ENCODE measurements around the gene NTHL1.
A peak's percentile ranks its signal among the peaks of the same experiment; 100 is the strongest.
"Not testable (repeated sequence)": the region's sequence is repeated elsewhere in the genome, so short reads cannot be mapped to it uniquely, and the experiment has no call there.

NTHL1 gene

DNA sequence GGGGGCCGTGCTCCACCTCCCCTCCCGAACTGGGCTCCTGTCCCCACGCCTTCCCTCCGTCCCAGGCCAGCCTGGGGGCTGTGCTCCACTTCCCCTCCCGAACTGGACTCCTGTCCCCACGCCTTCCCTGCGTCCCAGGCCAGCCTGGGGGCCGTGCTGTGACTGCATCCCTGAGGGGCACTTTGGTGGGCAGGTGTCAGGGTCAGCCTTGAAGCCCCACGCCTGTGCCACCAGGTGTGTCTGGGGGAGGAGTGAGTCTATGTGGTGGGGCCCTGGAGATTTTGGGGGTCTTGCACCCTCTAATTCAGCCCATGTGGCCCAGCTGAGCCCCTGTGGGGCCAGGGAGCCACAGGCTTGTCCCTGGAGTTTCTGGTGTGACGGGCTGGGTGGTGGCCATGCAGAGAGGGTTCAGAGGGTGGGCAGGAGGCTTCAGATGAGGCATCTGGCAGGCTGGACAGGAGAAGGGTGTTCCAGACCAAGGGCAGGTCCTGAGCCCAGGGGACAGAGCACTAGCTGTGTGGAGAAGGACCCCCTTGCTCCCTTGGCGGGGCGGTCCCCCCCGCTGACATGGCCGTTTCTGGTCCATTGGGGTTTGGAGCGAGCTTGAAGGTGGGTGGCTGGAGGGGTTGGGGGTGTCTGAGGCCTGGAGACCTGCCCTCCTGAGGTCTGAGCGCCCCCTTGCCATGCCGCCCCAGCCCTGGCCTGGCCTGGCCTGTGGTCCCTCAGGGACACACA, 12.8 kb downstream of the NTHL1 start:
- H3K9me3 Mint-ChIP-seq, result no peaks in the 10 kb centered on the region
- no peak overlapping the region for H3K27ac Mint-ChIP-seq
- H3K36me3 Mint-ChIP-seq (ENCODE audit: low read depth), result no peaks in the 10 kb centered on the region
- no peaks in the 10 kb centered on the region for H3K4me1 Mint-ChIP-seq (ENCODE audit: low read depth)
- no peaks in the 10 kb centered on the region for H3K27me3 Mint-ChIP-seq
- H3K4me3 Mint-ChIP-seq, result no peak overlapping the region

- not testable (repeated sequence) for H3K9me3 Mint-ChIP-seq; H3K27me3 Mint-ChIP-seq; H3K4me3 Mint-ChIP-seq; H3K27ac Mint-ChIP-seq; H3K36me3 Mint-ChIP-seq (ENCODE audit: low read depth); H3K4me1 Mint-ChIP-seq (ENCODE audit: low read depth)
Observed at GRCh38 chr16:2033909-2034695, 13.5 kb downstream of the NTHL1 start.

GRCh38 chr16:2033057-2033908, 14.4 kb downstream of the NTHL1 start:
- Mint-ChIP-seq H3K36me3 (ENCODE audit: low read depth) (no peaks in the 10 kb centered on the region), H3K4me1 (ENCODE audit: low read depth) (no peaks in the 10 kb centered on the region), H3K27me3 (peaks cover 1% of the 10 kb centered on the region), H3K9me3 (no peaks in the 10 kb centered on the region), H3K27ac (no peak overlapping the region), H3K4me3 (no peak overlapping the region)

DNA sequence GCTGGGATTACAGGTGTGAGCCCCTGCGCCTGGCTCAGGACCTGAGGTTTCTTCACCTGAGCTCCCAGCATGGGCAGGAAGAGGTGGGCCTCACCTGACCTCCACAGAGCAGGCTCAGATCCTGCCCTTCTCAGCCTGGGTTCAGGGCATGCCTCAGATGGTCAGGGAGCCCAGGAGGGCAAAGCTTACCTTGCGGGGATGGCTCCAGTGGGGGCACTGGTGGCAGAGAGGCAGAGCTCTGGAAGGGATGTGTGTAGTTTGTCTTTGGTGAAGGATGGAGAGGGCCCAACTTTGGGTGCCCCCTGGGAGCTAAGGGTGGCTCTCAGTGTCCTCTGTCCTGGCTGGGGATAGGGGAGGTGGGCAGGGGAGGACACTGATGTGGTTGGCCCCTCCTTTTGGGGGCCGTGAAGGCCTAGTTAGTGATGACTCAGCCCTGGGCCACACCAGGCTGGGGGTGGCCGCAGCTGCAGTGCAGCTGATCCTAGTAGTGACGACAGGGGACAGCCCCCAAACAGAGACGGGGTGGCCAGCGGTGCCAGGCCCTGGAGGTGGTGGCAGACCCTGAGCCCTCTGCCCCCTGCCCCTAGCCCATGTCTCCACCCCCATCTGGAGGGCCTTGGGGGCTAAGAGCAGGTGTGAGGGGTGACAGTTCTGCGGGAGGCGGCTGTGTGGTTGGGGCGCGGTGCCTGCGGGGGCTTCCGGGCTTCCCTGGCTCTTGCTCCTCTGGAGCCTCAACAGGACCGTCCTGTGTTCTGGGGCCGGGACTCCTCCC, 15.2 kb downstream of the NTHL1 start:
- no peaks in the 10 kb centered on the region for H3K9me3 Mint-ChIP-seq
- H3K27ac Mint-ChIP-seq, result no peak overlapping the region
- peaks cover 2% of the 10 kb centered on the region for H3K4me1 Mint-ChIP-seq (ENCODE audit: low read depth)
- no peak overlapping the region for H3K4me3 Mint-ChIP-seq
- H3K36me3 Mint-ChIP-seq (ENCODE audit: low read depth), result no peaks in the 10 kb centered on the region
- H3K27me3 Mint-ChIP-seq, result peaks cover 7% of the 10 kb centered on the region

DNA sequence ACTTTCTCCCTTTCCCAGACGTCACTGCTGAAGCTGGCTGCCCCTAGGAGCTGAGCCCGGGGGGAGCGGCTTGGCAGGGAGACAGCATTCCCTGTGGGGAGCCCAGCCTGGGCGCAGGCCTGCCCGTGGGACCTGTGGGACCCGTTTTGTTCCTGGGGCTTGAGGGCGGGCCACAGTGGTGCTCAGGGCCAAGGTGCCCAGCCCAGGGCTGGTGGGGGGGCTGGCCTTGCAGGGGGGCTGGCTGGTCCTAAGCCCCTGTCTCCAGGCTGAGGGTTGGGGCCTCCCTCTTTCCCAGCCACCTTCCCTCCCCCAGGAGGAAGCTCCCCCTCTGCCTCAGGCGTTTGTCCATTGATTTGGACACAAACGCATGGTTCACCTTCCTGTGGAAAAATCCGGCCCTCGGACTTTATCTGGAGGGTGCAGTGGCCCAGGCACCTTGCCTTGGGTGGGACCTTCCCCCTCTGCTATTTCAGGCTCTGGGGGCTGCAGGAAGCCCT, 16.5 kb downstream of the NTHL1 start:
- Mint-ChIP-seq H3K4me1 (ENCODE audit: low read depth) (peaks cover 3% of the 10 kb centered on the region), H3K4me3 (no peak overlapping the region), H3K27me3 (peaks cover 9% of the 10 kb centered on the region), H3K27ac (no peak overlapping the region), H3K9me3 (no peaks in the 10 kb centered on the region), H3K36me3 (ENCODE audit: low read depth) (no peaks in the 10 kb centered on the region)

GRCh38 chr16:2030036-2030435, 17.6 kb downstream of the NTHL1 start:
- peaks cover 13% of the 10 kb centered on the region for H3K27me3 Mint-ChIP-seq

GRCh38 chr16:2029350-2029749, 18.3 kb downstream of the NTHL1 start:
- Mint-ChIP-seq H3K27me3 (peaks cover 14% of the 10 kb centered on the region), H3K27ac (no peak overlapping the region), H3K4me3 (no peak overlapping the region), H3K4me1 (ENCODE audit: low read depth) (peaks cover 4% of the 10 kb centered on the region), H3K9me3 (no peaks in the 10 kb centered on the region), H3K36me3 (ENCODE audit: low read depth) (no peaks in the 10 kb centered on the region)

More at GRCh38 chr16:2030036-2030435, 17.6 kb downstream of the NTHL1 start:
- peaks cover 3% of the 10 kb centered on the region for H3K4me1 Mint-ChIP-seq (ENCODE audit: low read depth)
- H3K36me3 Mint-ChIP-seq (ENCODE audit: low read depth), result no peaks in the 10 kb centered on the region
- H3K9me3 Mint-ChIP-seq, result no peaks in the 10 kb centered on the region
- no peak overlapping the region for H3K4me3 Mint-ChIP-seq
- no peak overlapping the region for H3K27ac Mint-ChIP-seq

DNA sequence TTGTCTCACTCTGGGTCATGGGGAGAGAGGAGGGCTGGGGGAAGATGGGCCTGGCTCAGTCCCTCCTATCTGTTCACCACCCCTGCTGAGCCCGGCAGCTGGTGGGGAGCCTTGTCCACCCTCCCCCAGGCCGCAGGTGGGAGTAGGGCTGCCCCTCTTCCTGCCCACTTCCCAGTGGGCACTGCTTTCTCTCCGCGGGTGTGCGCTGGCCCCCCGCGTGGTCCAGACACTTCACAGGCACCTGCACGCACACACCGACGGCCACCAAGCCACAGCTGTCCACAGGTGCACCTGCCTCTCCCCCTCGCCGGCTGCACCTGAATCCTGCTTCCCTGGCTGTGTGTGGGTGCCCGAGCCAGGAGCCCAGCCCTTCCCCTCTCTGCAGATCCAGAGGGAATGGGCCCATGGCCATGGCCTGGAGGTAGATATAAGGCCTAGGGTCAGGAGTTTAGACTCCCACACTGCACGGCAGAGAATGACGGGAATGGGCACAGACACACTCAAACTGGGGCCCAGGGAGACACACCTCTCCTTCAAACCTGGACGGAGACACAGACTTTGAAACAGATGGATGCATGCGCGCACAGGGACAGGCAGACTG, 18.9 kb downstream of the NTHL1 start:
- Mint-ChIP-seq H3K36me3 (ENCODE audit: low read depth) (no peaks in the 10 kb centered on the region), H3K4me3 (no peak overlapping the region), H3K4me1 (ENCODE audit: low read depth) (peaks cover 6% of the 10 kb centered on the region), H3K27me3 (peaks cover 16% of the 10 kb centered on the region), H3K9me3 (no peaks in the 10 kb centered on the region), H3K27ac (no peak overlapping the region)

DNA sequence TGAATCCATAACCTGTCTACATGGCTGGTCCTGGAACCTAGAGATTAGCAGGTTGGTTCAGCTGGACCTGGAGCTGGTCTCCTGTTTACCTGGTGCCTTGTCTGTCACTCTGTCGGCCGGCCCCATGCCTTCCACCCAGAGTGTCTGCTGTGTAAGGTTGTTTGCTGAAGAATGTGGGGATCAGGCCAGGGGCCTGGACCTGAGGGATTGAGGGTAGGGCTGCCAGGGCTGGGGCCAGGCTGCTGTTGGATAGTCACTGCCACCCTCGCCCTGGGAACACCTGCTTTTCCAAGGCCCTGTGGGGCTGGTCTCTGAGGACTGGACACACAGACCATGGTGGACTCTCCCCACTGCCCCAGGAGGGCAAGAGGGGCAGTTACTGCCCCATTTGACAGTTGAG, 19.5 kb downstream of the NTHL1 start:
- Mint-ChIP-seq H3K9me3 (no peaks in the 10 kb centered on the region), H3K27me3 (peaks cover 16% of the 10 kb centered on the region), H3K36me3 (ENCODE audit: low read depth) (no peaks in the 10 kb centered on the region), H3K4me1 (ENCODE audit: low read depth) (peaks cover 10% of the 10 kb centered on the region), H3K27ac (no peak overlapping the region), H3K4me3 (no peak overlapping the region)

DNA sequence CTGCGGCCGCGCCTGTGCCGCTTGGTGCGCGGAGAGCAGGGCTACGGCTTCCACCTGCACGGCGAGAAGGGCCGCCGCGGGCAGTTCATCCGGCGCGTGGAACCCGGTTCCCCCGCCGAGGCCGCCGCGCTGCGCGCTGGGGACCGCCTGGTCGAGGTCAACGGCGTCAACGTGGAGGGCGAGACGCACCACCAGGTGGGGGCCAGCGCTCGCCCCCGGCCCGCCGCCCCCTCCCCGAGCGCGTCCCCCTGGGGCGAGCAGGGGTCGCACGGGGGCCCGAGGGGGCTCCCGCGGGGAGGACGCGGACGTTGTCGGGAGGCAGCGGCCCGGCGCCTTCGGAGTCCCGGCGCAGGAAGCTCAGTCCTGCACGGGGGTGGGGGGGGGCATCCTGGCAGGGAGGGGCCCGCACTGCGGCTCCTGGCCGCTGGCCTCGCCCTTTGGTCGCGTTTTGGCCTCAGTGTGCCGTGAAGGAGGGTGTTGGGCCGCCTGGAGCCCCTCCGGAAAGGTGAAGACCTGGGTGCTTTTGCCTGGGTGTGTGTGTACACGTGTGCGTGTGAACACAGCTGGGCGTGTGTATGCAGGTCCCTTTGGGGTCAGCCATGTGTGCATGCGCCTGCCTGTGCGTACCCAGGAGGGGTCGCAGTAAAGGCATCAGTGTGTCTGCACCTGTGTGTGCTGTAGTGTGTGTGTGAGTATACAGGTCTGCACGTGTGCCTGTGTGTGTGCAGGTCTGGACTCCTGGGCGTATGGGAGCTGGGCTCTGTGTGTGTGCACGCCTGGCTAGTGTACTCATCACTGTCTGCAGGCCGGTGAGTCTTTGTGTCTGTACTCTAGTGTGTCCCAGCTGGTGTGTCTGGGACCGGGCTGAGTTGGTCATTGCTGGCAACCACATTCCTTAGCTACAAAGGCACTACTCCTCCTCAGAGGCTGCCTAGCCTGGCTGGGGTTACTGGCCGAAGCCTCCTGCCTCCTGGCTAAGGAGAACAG, 20.3 kb downstream of the NTHL1 start:
- no peaks in the 10 kb centered on the region for H3K36me3 Mint-ChIP-seq (ENCODE audit: low read depth)
- peak overlapping the region; percentile 57 for H3K4me3 Mint-ChIP-seq
- H3K9me3 Mint-ChIP-seq, result no peaks in the 10 kb centered on the region
- peaks cover 18% of the 10 kb centered on the region for H3K4me1 Mint-ChIP-seq (ENCODE audit: low read depth)
- peaks cover 21% of the 10 kb centered on the region for H3K27me3 Mint-ChIP-seq
- H3K27ac Mint-ChIP-seq, result no peak overlapping the region

DNA sequence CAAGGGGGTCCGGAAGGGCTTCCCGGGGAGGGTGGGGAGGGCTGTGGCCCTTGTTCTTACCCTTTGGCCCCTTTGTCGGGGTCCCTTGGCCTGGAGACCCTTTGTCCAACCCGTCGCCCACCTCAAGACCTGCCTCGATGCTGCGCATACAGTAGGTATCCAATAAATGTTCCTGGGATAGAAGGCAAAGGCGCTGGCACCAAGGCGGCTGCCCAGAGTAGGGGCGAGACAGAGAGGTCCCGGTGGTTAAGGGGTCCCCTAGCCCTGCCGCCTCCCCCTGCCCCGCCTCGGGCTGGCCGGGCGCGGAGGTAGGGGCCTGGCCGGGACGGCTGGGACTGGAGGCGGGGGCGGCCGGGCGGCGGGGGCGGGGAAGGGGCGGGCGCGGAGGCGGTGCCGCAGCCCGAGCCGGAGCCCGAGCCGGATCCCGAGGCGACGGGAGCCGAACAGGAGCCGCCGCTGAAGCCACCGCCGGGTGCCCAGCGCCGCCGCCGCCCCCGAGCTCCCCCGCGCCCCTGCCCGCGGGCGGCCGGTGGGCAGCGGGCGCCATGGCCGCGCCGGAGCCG, 21.1 kb downstream of the NTHL1 start, which contains the start of gene NHERF2:
Gene NHERF2 (plus strand): TSS at position 442 of the 563 bp plus-strand sequence. CDS start 104 bp downstream, at position 546.
- peaks cover 18% of the 10 kb centered on the region for H3K4me1 Mint-ChIP-seq (ENCODE audit: low read depth)
- H3K4me3 Mint-ChIP-seq, result peak within 1 kb of the TSS; percentile 57
- H3K27ac Mint-ChIP-seq, result no peak within 1 kb of the TSS
- no peaks in the 10 kb centered on the region for H3K36me3 Mint-ChIP-seq (ENCODE audit: low read depth)
- peaks cover 26% of the 10 kb centered on the region for H3K27me3 Mint-ChIP-seq
- H3K9me3 Mint-ChIP-seq, result no peaks in the 10 kb centered on the region

DNA sequence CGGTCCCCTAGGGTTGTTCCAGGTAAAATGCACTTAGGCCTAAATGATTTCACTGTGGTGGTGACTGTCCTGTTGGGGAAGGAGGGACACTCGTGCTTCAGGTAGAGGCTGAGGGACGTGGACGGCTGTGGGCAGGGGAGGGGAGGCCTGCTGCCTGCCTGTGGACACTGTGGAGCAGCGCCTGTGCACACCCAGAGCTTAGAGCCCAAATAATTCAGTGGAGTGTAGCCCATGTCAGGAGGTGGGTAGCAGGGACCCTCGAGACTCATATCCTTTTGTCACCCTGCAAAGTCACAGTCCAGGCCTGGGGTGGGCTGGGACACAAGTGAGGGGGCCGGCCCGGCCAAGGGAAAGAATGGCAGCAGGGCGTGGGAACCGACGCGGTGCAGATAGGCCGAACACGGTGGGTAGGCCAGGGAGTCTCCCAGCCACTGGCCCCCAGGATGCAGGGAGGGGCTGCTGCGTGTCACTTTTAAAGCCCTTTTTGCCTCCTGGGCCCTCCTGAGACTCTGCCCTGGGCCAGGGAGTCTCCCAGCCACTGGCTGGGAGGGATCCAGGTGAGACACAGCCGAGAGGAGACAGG, 21.7 kb downstream of the NTHL1 start:
- no peak overlapping the region for H3K27ac Mint-ChIP-seq
- H3K36me3 Mint-ChIP-seq (ENCODE audit: low read depth), result no peaks in the 10 kb centered on the region
- peaks cover 29% of the 10 kb centered on the region for H3K27me3 Mint-ChIP-seq
- no peaks in the 10 kb centered on the region for H3K9me3 Mint-ChIP-seq
- peaks cover 18% of the 10 kb centered on the region for H3K4me1 Mint-ChIP-seq (ENCODE audit: low read depth)
- H3K4me3 Mint-ChIP-seq, result no peak overlapping the region

Measured in stimulated activated naive CD8-positive, alpha-beta T cell treated with anti-CD3 and anti-CD28 coated beads, Interleukin-15, Interleukin-2, amounts not matched to agents 100 ng/mL and 50 ng/mL, for 24 hours (primary cell).